Aorta (tissue), 5 donors: Measurements from ENCODE around the gene UTP3. TPM values are rescaled to one million over a fixed set of nuclear protein-coding genes. Genes with fewer than 3 reads are reported as not detected.
"Not testable (repeated sequence)": the region's sequence is repeated elsewhere in the genome, so short reads cannot be mapped to it uniquely, and the experiment has no call there.

Experiments
- ATAC-seq: fragments of 200-7000 bp; cut with Tn5 transposase; one replicate; pipeline ENCODE4 v1.9.1; 2022; ENCODE audit warnings: moderate library complexity; ENCODE audit not compliant: low FRiP score
- DNase-seq, 2 donors: peaks; one replicate each; pipeline ENCODE4 v3.0.0-alpha.2; 2020
- H3K27ac ChIP-seq, 2 donors: one replicate each; pipeline ENCODE4 v1.5.1; 2013; ENCODE audit warnings: low read length in 2 of 2, mild to moderate bottlenecking in 2 of 2, moderate library complexity in 2 of 2, control low read depth in 1 of 2, inconsistent platforms in 1 of 2, low read depth in 1 of 2
- H3K27me3 ChIP-seq, 2 donors: one replicate each; pipeline ENCODE4 v1.6.1; 2013; ENCODE audit warnings: control low read depth in 1 of 2, low read length in 1 of 2, mild to moderate bottlenecking in 1 of 2, moderate library complexity in 1 of 2; ENCODE audit not compliant: insufficient read depth in 2 of 2, control insufficient read depth in 1 of 2
- H3K36me3 ChIP-seq, 2 donors: one replicate each; pipeline ENCODE4 v1.6.1; 2013; ENCODE audit warnings: control low read depth in 1 of 2, low read length in 1 of 2, mild to moderate bottlenecking in 1 of 2; ENCODE audit not compliant: insufficient read depth in 2 of 2, control insufficient read depth in 1 of 2
- H3K4me1 ChIP-seq, 2 donors: one replicate each; pipeline ENCODE4 v1.6.1; 2013; ENCODE audit warnings: low read length in 2 of 2, control low read depth in 1 of 2, mild to moderate bottlenecking in 1 of 2, moderate library complexity in 1 of 2; ENCODE audit not compliant: insufficient read depth in 2 of 2, control insufficient read depth in 1 of 2
- H3K4me3 ChIP-seq, 2 donors: one replicate each; pipeline ENCODE4 v1.5.1; 2013; ENCODE audit warnings: low read length in 2 of 2, control low read depth in 1 of 2, mild to moderate bottlenecking in 1 of 2
- H3K9me3 ChIP-seq: one replicate; pipeline ENCODE4 v1.6.1; 2013; ENCODE audit warnings: mild to moderate bottlenecking, low read length; ENCODE audit not compliant: control insufficient read depth
- WGBS, 2 donors: extraction: QIAGEN DNeasy Blood & Tissue Kit; methylation state at CpG; one replicate each; pipeline ENCODE4 v1.1.7; 2013; 5-methylcytosine and 5-hydroxymethylcytosine counted together
- intact Hi-C, 2 donors: fragments of 100-400 bp; cut with DNase I; formaldehyde crosslinking; loops; one replicate each; pipeline versions ENCODE4 v1.14.2 to v1.15.0; 2022
- polyA plus RNA-seq, 2 donors: library from polyadenylated mRNA; stranded (reverse); fragments of 200-250 nt; gene quantifications; one replicate each; pipeline ENCODE4 v1.2.3, GENCODE V29; 2013
- total RNA-seq, 2 donors: library from RNA; stranded (reverse); fragmentation: NEBNext Ultra II Directional; extraction: Animal tissue kit (Norgen Biotek cat#: 25700); gene quantifications; one replicate each; pipeline ENCODE4 v1.2.1, GENCODE V29; 2021
- donor health status: healthy with polysubstance abuse.
- donor health status: Bipolar disorder and iron deficiency.
- donor health status: DM: no; HTN: no; CAD: no.
- donor health status: DM: no; HTN: no; CAD: no.
- donor health status: DM: yes; HTN: yes; CAD: no.

UTP3 gene
- total and polyA plus RNA-seq, 4 donors = 17.6 to 25.0 (median 22.5) TPM

DNA sequence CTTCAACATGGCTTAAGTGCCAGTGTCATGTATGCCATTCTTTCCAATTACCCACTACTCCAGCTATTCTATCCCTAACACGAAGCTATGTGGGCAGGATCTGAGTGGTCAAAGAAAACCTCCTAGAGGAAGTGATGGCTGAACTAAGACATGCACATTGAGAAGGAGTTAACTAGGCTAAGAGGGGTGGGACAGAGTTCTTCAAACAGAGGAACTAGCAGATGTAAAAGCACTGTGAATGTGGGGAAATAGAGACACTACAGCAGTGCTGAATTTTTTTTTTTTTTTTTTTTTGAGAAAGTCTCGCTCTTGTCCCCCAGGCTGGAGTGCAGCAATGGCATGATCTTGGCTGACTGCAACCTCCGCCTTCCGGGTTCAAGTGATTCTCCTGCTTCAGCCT, 28.2 kb upstream of the UTP3 start:
- H3K27me3 ChIP-seq = no peaks in the 10 kb centered on the region
- H3K27ac ChIP-seq = no peak overlapping the region
- H3K4me1 ChIP-seq = no peaks in the 10 kb centered on the region
- no peak overlapping the region for H3K4me3 ChIP-seq
- DNase-seq (no peak), ATAC-seq (no peak)
- no peaks in the 10 kb centered on the region for H3K36me3 ChIP-seq
- intact Hi-C loops = no loop called here
- no peaks in the 10 kb centered on the region for H3K9me3 ChIP-seq
- WGBS, 2 donors = 82 to 87% methylated on average over 4 of the region's 4 CpGs

DNA sequence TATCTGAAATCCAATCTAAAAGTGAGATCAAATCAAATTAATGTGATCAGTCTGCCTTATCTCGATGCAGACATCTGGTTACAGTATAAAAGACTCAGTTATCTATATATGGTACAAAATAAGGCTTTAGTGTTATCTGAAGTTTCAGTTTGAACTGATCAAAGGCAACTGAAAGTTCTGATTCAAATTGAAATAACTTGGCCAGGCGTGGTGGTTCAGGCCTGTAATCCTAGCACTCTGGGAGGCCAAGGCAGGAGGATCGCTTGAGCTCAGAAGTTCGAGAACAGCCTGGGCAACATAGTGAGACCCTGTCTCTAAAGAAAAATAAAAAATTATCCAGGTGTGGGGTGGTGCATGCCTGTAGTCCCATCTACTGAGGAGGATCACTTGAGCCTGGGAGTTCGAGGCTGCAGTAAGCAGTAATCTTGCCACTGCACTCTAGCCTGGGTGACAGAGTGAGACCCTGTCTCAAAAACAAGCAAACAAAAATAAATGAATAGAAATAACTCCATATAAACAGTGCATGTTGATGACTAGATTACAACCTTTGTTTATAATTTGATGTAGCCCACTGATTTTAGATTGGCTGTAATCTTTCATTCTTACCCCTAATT, 26.9 kb upstream of the UTP3 start:
- H3K4me1 ChIP-seq, ATAC-seq: not testable (repeated sequence)
- whole genome bisulfite sequencing, 2 donors = 91 to 95% methylated on average over 5 of the region's 5 CpGs

DNA sequence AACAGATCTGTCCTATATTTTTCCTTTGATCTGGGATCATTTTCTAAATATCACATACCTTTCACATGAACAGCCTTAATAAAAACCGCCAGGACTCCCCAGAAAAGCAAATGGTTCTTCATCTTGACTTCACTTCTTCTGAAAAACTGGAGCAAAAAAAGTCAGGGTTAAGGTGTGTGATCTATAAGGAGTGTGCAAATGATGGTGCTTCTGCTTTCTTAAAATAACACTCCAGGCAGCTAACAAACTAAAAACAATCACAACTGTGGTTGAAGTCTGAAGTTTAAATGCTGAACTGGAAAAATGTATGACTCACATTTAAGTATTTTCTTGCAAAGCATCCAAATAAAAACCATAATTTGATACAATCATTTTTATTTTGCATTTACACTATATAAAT, 22.0 kb upstream of the UTP3 start, which contains the start of gene JCHAIN:
TSS of gene JCHAIN (minus strand) at position 140 of the 400 bp plus-strand sequence. CDS start at position 122, 18 bp downstream.
- Histone ChIP-seq H3K27ac (no peak within 1 kb of the TSS), H3K9me3 (no peaks in the 10 kb centered on the region), H3K4me1 (no peaks in the 10 kb centered on the region), H3K36me3 (no peaks in the 10 kb centered on the region), H3K27me3 (no peaks in the 10 kb centered on the region), H3K4me3 (no peak within 1 kb of the TSS)
- DNase-seq (no peak), ATAC-seq (no peak)
- 82 to 86% methylated on average over 1 of the region's 1 CpG for WGBS, 2 donors
- intact Hi-C loops = no loop called here

More for the DNA sequence above, 26.9 kb upstream of the UTP3 start:
- intact Hi-C loops, H3K9me3 ChIP-seq, H3K27ac ChIP-seq, DNase-seq, H3K36me3 ChIP-seq, H3K4me3 ChIP-seq, H3K27me3 ChIP-seq: not testable (repeated sequence)

DNA sequence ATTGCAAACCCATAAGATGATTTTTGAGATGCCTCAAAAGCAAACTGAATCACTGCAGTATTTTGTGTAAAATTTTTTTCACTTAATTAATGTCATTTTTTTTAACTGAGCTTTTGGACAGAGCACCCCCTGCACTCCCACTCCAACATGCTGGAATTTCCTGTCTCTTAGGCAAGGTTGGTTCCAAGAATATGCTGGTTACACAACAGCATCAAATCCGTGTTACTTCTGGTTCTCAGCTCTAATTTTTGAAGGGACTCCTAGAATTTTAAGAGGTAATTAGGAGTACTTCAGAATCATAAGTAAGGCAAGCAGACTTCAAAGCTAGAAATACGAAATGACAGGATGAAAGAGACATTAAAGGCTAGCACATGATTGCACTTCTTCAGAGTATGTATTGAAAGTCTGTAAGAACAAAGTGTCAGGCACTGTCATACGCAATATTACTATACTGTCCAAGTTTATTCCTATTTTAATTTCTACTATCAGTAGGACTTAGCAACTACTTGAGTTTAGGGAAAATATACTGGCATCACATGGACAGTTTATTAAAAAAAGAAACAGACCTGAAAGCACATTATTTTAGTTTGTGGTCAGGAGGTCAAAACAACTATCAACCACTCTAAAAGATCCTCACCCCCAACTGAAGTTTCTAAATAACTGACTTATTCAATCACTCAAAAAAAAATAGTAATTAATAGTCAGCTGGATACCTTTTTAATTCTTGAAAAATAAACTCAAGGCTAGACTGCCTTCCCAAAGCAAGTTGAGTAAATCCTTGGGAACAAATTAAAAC, 20.4 kb upstream of the UTP3 start:
- no peak for ATAC-seq
- intact Hi-C loops = no loop called here

DNA sequence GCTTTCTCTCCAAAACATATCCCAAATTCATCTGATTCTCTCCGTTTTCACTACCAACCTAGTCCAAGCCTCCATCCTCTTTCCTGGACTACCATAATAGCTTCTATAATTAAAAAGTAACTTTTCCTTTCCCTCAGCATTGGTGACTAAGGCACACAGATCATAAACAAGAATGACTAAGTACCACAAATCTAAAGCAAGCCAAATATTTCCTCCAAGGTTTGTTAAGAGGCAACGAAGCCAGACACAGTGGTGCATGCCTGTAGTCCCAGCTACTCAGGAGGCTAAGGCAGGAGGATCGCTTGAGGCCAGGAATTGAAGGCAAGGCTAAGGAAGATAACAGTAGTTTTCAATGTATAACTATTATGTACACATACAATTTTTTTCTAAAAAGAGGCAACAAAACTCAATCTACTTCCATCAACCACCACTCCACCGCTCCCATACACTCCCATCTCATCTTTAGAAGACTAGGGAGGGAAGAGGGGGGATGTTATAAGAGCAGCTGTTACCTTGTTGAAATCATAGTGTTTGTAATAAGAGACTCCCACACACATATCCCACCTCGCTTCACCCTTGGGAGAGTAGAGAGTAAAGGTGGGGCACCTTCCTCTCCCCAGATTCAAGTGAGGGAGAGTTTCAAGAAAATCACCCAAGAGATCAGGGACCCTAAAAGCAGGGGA, 17.9 kb upstream of the UTP3 start:
- no peaks in the 10 kb centered on the region for H3K9me3 ChIP-seq
- H3K36me3 ChIP-seq = no peaks in the 10 kb centered on the region
- no peaks in the 10 kb centered on the region for H3K27me3 ChIP-seq
- WGBS, 2 donors = 75 to 81% methylated on average over 5 of the region's 5 CpGs
- ATAC-seq (no peak), DNase-seq (no peak)
- H3K27ac ChIP-seq = no peak overlapping the region
- intact Hi-C loops = no loop called here
- no peak overlapping the region for H3K4me3 ChIP-seq
- no peaks in the 10 kb centered on the region for H3K4me1 ChIP-seq

More for the DNA sequence above, 20.4 kb upstream of the UTP3 start:
- Histone ChIP-seq H3K36me3 (no peaks in the 10 kb centered on the region), H3K27me3 (no peaks in the 10 kb centered on the region), H3K27ac (no peak overlapping the region), H3K9me3 (no peaks in the 10 kb centered on the region), H3K4me3 (no peak overlapping the region), H3K4me1 (no peaks in the 10 kb centered on the region)
- 37 to 49% methylated on average over 3 of the region's 3 CpGs for WGBS, 2 donors
- no peak for DNase-seq

DNA sequence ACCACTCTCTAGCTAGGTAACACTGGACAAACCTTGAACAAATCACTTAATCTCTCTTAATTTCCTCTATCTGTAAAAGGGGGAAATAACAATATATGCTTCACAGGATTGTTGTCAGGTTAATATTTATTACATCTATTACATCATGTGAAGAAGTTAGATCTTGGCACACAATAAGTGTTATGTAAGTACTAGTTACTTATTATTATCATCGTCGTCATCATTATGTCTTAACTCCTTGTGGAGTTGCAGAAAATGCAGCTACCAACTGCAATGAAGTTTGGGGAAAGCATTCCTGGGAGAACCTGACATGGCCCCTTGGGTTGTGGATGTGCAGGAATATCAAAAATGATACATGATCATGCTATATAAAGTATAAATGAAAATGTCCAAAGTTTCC, 17.2 kb upstream of the UTP3 start:
- no peaks in the 10 kb centered on the region for H3K4me1 ChIP-seq
- no peak for DNase-seq
- intact Hi-C loops = no loop called here
- no peaks in the 10 kb centered on the region for H3K27me3 ChIP-seq
- H3K36me3 ChIP-seq = no peaks in the 10 kb centered on the region
- H3K4me3 ChIP-seq = no peak overlapping the region
- 66 to 74% methylated on average over 2 of the region's 2 CpGs for WGBS, 2 donors
- H3K27ac ChIP-seq = no peak overlapping the region
- ATAC-seq = no peak
- no peaks in the 10 kb centered on the region for H3K9me3 ChIP-seq

DNA sequence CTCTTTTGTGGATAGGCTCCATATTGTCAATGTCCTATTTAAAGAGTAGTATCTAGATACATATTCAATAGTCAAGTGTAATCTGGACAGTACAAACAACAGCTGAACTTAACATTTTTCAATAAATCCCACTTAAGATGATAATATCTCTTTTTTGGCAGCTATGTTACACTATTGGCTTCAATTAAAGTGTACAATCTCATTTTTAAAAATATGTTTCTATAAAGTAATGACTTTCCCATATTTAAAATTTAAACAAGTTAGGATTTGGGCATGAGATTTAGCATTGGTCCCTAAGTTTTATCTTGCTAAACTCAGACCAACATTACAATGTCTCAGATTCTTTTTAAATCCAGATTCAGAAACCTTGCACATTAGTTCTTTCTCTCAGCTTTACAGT, 14.1 kb upstream of the UTP3 start:
- intact Hi-C loops = no loop called here
- ATAC-seq = no peak

DNA sequence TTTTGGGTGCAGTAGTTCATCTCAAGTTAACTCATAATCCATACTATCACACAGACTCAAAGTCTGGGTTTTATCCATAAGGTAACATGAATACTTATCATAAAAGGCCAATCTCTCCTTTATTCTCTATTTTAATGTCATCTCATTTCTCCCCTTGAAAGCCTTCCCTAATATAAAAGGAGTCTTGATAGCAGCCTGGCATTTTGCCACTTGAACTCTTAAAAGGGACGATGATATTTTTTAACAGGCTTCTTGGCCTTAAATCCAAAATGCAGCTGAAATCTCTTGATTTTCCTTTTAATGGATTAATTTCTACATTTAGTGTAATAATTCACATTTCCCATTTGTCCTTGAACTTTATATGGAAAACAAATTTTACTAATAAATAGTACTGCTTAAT, 13.6 kb upstream of the UTP3 start:
- no peaks in the 10 kb centered on the region for H3K36me3 ChIP-seq
- no peaks in the 10 kb centered on the region for H3K4me1 ChIP-seq
- WGBS, 2 donors = 14 to 18% methylated on average over 1 of the region's 1 CpG

More for the DNA sequence above, 14.1 kb upstream of the UTP3 start:
- no peak overlapping the region for H3K4me3 ChIP-seq
- H3K27me3 ChIP-seq = no peaks in the 10 kb centered on the region
- H3K36me3 ChIP-seq = no peaks in the 10 kb centered on the region
- no peak overlapping the region for H3K27ac ChIP-seq
- H3K4me1 ChIP-seq = no peaks in the 10 kb centered on the region
- no peak for DNase-seq
- no peaks in the 10 kb centered on the region for H3K9me3 ChIP-seq

More for the DNA sequence above, 13.6 kb upstream of the UTP3 start:
- Histone ChIP-seq H3K9me3 (no peaks in the 10 kb centered on the region), H3K27ac (no peak overlapping the region), H3K4me3 (no peak overlapping the region), H3K27me3 (no peaks in the 10 kb centered on the region)
- no peak for DNase-seq
- ATAC-seq = no peak
- intact Hi-C loops = no loop called here
